Muscle layer of colon (tissue), 2 donors: ENCODE measurements around the gene HERPUD2.
"Not testable (repeated sequence)": the region's sequence is repeated elsewhere in the genome, so short reads cannot be mapped to it uniquely, and the experiment has no call there.

Source experiments
- H3K27ac ChIP-seq: one replicate; pipeline ENCODE4 v1.7.0; 2013; ENCODE audit warnings: low read depth, mild to moderate bottlenecking, low read length, moderate library complexity
- H3K27me3 ChIP-seq, 2 donors: one replicate each; pipeline ENCODE4 v1.7.0; 2013; ENCODE audit warnings: low read length in 2 of 2, mild to moderate bottlenecking in 2 of 2; ENCODE audit not compliant: insufficient read depth in 2 of 2, control insufficient read depth in 1 of 2
- H3K36me3 ChIP-seq: one replicate; pipeline ENCODE4 v1.7.0; 2013; ENCODE audit warnings: mild to moderate bottlenecking, low read length; ENCODE audit not compliant: insufficient read depth
- H3K4me1 ChIP-seq: one replicate; pipeline ENCODE4 v1.7.0; 2013; ENCODE audit warnings: mild to moderate bottlenecking, low read length; ENCODE audit not compliant: insufficient read depth
- H3K4me3 ChIP-seq, 2 donors: one replicate each; pipeline ENCODE4 v1.7.0; 2013; ENCODE audit warnings: low read length in 2 of 2, low read depth in 1 of 2, mild to moderate bottlenecking in 1 of 2, moderate library complexity in 1 of 2
- H3K9ac ChIP-seq: one replicate; pipeline ENCODE4 v1.7.0; 2013; ENCODE audit warnings: low read length
- H3K9me3 ChIP-seq: one replicate; pipeline ENCODE4 v1.7.0; 2013; ENCODE audit warnings: mild to moderate bottlenecking, low read length
- donor health status: abdominal sarcoma.
- donor health status: Adenocarcinoma of cecum.

Gene HERPUD2

DNA sequence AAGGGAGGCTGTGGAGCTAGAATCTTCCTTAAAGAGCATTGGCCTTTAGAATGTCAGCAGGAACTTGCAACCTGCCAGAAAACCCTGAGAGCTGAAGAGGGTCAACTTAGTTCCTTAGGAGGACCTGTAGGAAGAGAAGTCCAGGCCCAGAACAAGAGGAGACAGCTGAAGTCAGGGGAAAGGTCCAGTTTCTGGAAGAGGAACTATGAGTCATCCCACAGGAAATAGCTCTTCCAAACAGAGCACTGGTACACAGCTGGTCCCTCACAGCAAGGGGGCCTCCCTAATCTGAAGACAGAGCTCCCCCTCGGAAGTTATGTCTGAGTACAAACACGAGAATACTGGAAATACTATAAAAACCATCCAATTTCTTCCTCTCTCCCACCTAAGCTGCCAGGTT lies 98.9 kb downstream of the HERPUD2 start:
- H3K4me3 ChIP-seq, result no peak overlapping the region
- H3K36me3 ChIP-seq, result no peaks in the 10 kb centered on the region
- H3K9me3 ChIP-seq, result no peaks in the 10 kb centered on the region
- H3K9ac ChIP-seq, result no peak overlapping the region
- no peaks in the 10 kb centered on the region for H3K4me1 ChIP-seq
- no peaks in the 10 kb centered on the region for H3K27me3 ChIP-seq
- H3K27ac ChIP-seq, result no peak overlapping the region

DNA sequence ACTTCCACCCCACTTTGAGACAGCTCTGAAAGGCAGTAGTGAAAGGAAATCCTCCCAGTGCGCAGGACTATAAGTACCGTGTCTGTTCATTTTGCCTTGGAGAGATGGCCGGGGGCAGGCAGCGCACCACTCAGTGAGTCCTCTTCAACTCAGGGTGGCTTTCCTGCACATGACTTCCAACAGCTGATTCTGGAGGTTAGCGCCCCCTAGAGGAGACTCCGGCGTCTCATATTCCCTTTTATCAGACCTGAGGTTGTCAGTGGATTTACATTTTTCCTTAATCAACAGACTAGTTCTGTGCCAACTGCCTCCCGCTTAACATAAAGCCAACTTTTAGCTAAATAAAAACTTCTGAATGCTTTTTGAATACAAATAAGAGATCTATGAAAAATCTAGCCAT lies 101.0 kb downstream of the HERPUD2 start:
- Histone ChIP-seq H3K9me3 (no peaks in the 10 kb centered on the region), H3K4me1 (no peaks in the 10 kb centered on the region), H3K4me3 (no peak overlapping the region), H3K27ac (no peak overlapping the region), H3K9ac (no peak overlapping the region), H3K36me3 (no peaks in the 10 kb centered on the region), H3K27me3 (no peaks in the 10 kb centered on the region)

DNA sequence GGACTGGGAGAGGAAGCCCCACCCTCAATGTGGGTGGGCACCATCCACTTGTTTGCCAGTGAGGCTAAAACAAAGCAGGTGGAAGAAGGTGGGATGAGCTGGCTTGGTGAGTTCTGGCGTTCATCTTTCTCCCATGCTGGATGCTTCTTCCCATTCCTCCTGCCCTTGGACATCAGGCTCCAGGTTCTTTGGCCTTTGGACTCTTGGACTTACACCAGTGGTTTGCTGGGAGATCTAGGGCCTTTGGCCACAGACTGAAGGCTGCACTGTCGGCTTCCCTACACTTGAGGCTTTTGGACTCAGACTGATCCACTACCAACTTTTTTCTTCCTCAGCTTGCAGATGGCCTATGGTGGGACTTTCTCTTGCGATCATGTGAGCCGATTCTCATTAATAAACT lies 106.3 kb downstream of the HERPUD2 start:
- Histone ChIP-seq H3K9me3 (no peaks in the 10 kb centered on the region), H3K27me3 (no peaks in the 10 kb centered on the region), H3K4me1 (no peaks in the 10 kb centered on the region), H3K36me3 (no peaks in the 10 kb centered on the region), H3K27ac (no peak overlapping the region), H3K4me3 (no peak overlapping the region), H3K9ac (no peak overlapping the region)

DNA sequence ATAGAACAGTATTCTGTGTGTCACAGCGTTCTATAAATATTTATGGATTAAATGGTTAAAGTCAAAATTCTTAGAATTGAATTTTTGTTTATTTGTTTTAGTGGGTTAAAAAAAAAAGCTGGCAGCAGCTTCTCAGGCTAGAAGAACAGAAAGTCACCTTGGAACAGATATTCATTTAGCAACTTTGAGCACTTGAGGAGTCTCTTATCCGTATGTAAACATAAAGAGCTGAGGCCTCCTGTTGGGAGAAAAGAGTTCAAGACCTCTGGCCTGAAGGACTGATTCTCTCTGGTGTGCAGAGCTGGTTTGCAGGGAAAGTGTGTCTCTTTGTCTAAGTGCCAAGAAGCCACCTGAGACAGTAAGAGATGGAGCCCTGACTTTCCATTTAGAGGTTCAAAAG lies 109.9 kb downstream of the HERPUD2 start:
- H3K36me3 ChIP-seq, result no peaks in the 10 kb centered on the region
- H3K4me1 ChIP-seq, result no peaks in the 10 kb centered on the region
- no peak overlapping the region for H3K9ac ChIP-seq
- no peaks in the 10 kb centered on the region for H3K27me3 ChIP-seq
- no peaks in the 10 kb centered on the region for H3K9me3 ChIP-seq
- no peak overlapping the region for H3K4me3 ChIP-seq
- H3K27ac ChIP-seq, result no peak overlapping the region

DNA sequence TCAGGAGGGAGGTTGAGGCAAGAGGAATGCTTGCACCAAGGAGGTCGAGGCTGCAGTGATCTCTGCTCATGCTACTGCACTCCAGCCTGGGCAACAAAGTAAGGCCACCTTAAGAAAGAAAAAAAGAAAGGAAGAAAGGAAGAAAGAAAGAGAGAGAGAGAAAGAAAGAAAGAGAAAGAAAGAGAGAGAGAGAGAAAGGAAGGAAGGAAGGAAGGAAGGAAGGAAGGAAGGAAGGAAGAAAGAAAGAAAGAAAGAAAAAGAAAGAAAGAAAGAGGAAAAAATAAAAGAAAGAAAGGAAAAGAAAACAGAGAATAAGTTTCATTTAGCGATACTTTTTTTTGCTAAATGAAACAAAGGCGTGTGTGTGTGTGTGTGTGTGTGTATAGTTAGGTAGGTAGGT lies 110.4 kb downstream of the HERPUD2 start:
- H3K9ac ChIP-seq, H3K27me3 ChIP-seq, H3K9me3 ChIP-seq, H3K27ac ChIP-seq, H3K36me3 ChIP-seq, H3K4me1 ChIP-seq, H3K4me3 ChIP-seq: not testable (repeated sequence)
